Mucosa of gallbladder (tissue), 1 donor: ENCODE results near the gene TSPAN11. TPM values are rescaled to one million over a fixed set of nuclear protein-coding genes. Genes with fewer than 3 reads are reported as not detected.
"Not testable (repeated sequence)": the region's sequence is repeated elsewhere in the genome, so short reads cannot be mapped to it uniquely, and the experiment has no call there.

Experiments used
- DNase-seq: peaks from one replicate; pipeline ENCODE4 v3.0.0-alpha.2; 2020; ENCODE audit warnings: low spot score
- total RNA-seq: library from RNA; stranded (reverse); gene quantifications from one replicate; pipeline ENCODE4 v1.2.1, GENCODE V29; 2021
- donor health status: DM: no; HTN: no; CAD: no.

TSPAN11 gene, protein sequence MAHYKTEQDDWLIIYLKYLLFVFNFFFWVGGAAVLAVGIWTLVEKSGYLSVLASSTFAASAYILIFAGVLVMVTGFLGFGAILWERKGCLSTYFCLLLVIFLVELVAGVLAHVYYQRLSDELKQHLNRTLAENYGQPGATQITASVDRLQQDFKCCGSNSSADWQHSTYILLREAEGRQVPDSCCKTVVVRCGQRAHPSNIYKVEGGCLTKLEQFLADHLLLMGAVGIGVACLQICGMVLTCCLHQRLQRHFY
- 6.7 TPM for total RNA-seq

DNA sequence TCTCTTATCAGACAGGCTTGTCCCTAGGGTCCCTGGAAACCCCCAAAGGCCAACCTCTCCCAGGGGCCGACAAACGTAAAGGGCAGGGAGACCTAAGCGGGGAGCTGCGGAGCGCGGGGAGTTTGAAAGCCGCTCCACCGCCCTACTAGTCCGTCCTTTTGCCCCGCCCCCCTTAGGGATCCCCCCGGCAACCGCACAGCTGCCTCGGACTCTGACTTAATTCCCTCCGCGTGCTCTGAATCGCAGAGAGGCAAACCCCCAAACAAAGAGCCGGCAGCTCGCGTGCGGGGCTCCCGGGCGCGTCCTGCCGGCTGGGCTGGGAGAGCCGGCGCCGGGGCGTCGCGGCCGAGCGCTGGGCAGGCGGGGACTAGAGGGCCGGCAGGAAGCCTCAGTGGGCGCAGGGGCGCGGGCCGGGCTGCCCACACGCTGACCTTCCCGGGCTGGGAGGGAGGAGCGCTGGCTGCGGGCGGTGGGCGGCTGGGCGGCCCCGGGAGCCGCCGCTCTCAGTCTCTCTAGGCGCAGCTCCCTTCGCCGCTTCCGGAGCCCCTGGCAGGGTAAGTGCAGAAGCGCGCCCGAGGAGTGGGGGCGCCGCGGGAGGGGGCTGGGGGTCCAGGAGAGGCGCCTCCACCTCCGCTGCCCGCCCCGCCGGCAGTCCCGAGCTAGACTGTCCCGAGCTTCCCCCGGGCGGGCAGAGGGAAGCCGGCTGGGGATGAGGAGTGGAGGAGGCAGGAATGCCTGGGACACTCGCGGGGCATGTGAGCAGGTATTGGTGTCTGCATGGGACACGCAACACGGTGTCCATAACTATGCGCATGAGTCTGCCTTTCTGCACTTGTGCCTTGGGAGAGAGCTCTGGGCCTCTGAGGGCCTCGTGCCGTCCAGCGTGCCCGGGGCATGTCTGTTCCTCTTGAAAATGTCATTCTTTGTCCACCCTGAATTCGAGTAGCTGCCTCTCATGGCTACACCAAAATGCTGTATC lies at the start of gene TSPAN11:
Gene TSPAN11, plus strand, starts transcription at position 506 of the 979 bp plus-strand sequence. CDS start 27,244 bp downstream, outside the sequence.
- no peak for DNase-seq

GRCh38 chr12:30877105-30877875 lies 49.3 kb upstream of the TSPAN11 start:
- DNase-seq: no peak

DNA sequence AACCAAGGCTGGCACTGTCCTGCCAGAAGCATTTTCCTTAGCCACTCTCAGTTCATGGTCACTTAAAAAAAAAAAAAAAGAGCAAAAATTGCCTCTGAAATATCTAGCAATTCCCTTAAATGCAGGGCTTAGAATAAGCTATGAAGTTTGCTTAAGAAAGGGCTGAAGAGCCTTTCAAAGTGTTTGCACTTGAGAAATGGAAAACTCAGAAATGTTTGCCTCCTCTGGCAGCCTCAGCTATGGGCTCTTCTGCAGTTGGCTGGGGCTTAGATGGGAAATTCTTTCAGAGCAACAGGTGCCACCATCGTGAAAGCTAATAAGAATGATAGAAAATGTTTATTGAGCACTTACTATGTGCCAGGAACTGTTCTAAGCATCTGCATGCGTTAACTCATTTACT lies 48.5 kb upstream of the TSPAN11 start:
- DNase-seq: no peak

- DNase-seq: no peak
Measured at GRCh38 chr12:30880061-30880460, 46.5 kb upstream of the TSPAN11 start.

DNA sequence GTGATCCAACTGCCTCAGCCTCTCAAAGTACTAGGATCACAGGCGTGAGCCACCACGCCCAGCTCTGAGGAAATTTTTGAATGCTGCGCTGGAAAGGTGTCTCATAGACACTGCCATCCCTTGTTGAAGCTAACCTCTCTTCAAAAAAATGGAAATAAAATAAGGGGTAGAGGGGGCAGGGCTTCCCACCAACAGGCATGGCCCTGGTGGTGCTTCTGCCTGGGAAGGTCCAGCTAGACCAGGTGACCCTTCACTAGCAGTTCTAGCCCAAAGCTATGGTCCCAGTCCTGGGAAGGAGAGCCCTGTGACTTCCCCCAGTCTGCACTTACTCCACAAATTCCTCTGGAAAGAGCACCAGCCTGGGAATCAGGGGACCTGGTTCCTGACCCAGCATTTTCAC lies 45.7 kb upstream of the TSPAN11 start:
- DNase-seq: no peak

GRCh38 chr12:30882706-30883105 lies 43.8 kb upstream of the TSPAN11 start:
- DNase-seq: no peak

DNA sequence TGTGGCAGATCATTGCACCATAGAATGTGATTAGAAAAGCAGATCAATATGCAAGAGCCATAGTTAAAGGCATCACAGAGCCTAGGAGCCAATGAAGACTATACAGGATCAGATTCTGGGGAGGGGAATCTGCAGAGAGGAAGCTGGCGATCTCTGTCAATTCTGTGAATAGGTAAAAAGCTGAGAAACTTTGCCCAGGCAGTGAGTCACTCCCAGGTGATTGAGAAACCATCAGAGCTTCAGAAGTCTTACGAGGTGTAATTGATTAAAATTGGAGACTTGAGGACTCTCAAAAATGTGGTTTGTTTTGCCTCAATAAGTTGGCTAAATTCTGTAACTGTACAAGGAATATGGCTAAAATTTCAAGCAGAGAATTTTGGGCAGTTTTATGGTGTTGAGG lies 41.7 kb upstream of the TSPAN11 start:
- DNase-seq: no peak

- DNase-seq: no peak
Measured at GRCh38 chr12:30885321-30885720, 41.2 kb upstream of the TSPAN11 start.

DNA sequence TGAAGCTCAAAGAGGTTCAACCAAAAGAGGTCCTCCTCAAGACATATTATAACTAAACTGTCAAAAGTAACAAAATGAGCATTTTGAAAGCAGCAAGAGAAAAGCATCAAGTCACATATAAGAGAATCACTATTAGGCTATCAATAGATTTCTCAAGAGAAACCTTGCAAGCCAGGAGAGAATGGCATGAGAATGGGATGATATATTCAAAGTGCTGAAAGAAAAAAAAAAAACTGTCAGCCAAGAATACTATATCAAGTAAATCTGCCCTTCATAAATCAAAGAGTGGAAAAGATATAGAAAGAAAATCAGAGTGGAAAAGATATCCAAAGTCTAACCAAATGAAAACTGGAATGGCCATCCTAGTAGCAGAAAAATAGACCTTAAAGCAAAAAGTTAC lies 39.3 kb upstream of the TSPAN11 start:
- DNase-seq: no peak

- no peak for DNase-seq
Measured at GRCh38 chr12:30888241-30888640, 38.3 kb upstream of the TSPAN11 start.

DNA sequence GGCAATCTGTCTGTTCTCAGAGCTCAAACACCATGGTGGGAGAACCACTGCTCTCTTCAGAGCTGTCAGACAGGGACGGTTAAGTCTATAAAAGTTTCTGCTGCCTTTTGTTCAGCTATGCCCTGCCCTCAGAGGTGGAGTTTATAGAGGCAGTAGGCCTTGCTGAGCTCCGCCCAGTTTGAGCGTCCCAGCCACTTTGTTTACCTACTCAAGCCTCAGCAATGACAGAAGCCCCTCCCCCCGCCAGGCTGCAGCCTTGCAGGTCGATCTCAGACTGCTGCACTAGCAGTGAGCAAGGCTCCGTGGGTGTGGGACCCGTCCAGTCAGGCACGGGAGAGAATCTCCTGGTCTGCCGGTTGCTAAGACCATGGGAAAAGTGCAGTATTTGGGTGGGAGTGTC lies 32.0 kb upstream of the TSPAN11 start:
- not testable (repeated sequence) for DNase-seq

- DNase-seq: no peak
Measured at GRCh38 chr12:30896461-30896860, 30.1 kb upstream of the TSPAN11 start.

DNA sequence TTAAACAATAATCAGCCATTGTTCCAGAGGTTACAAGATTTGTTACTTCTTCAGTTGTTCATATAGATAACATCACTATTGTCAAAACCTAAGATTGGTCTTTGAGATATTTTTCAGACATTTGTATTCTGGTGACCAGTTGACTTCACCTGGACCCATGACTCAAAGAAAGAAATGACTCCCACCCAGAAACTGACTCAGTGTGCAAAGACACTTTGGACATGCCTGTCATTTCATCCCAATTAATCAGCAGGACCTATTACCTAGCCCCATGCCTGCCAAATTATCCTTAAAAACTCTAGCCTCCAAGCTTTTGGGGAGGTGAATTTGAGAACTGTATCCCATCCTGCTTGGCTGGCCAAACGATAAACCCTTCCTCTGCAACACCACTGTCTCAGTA lies 27.7 kb upstream of the TSPAN11 start:
- DNase-seq: no peak

- DNase-seq: no peak
Measured at GRCh38 chr12:30900351-30900750, 26.2 kb upstream of the TSPAN11 start.

- no peak for DNase-seq
Measured at GRCh38 chr12:30902001-30902400, 24.5 kb upstream of the TSPAN11 start.

DNA sequence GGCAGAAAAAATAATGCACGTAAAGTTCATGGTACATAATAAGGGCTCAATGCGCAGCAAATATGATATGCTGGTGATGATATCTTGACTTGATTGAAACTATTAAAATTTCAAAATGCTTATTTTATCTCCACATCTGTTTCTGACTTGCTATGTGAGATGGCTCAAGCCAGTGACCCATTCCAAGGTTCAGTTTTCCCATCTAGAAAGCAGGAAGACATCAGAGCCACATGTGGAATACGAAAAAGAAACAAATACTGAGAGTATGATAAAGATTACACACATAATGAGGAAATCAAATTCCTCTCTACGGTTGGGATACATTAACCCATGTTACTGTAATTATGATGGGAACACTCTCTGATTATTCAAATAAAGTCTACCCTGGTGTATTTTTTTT lies 24.0 kb upstream of the TSPAN11 start:
- DNase-seq: no peak

DNA sequence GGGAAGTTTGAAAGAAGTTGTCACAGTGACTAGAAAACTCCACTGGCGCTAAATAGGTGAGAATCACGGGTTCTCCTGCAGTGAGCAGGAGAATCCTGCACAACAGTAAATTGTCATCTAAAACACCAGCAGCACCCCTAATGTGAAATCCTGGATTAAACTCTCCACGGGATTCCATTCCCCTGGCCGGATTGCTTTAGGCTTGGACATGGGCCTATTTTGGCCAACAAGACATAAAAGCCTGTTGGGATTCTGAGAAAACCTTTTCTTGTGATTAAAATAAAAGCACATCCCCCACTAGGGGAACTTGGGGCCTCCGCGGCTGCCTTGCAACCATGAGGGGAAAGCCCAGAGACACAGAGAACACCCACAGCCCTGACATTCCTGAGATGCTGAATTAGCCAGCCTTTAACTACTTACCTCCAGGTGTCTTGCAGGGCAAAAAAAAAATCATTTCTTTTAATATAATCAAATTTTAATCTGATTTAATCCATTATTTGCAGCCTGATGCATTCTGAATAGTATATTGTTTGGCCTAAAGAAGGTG lies 21.0 kb upstream of the TSPAN11 start:
- DNase-seq: no peak

DNA sequence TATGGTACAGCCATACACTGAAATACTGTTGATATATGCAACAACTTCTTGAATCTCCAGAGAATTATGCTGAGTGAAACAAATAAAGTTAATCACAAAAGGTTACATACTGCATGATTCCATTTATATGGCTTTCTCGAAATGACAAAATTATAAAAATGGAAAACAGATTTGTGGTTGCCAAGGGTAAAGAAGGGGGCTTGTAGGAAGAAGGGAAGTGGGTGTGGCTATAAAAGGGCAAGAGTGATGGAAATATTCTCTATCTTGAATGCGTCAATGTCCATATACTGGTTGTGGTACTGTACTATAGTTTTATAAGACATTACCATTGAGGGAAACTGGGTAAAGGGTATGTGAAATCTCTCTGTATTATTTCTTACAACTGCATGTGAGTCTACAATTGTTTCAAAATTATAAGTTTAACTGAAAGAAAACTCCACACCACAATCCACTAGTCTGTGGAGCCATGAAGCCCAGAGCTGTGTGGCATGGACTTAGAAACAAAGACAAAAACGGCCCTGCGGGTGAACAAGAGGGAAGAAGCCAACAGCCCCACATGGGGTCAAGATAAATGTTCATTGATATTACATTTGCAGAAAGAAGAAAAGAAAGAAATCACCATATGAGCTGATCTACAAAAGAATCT lies 18.3 kb upstream of the TSPAN11 start:
- no peak for DNase-seq

GRCh38 chr12:30908722-30909348 lies 17.7 kb upstream of the TSPAN11 start:
- no peak for DNase-seq

GRCh38 chr12:30909349-30910037 lies 17.1 kb upstream of the TSPAN11 start:
- no peak for DNase-seq

- DNase-seq: no peak
Measured at GRCh38 chr12:30910038-30910350, 16.6 kb upstream of the TSPAN11 start.
